T-helper 2 cell treated with Interferon-gamma antibody and Interleukin-4, amounts not matched to agents 100 ng/mL and 5 ng/mL, for 36 hours (primary cell): Measurements from ENCODE around the gene OR10H1. TPM values are rescaled to one million over a fixed set of nuclear protein-coding genes. Genes with fewer than 3 reads are reported as not detected.
"Not testable (repeated sequence)": the region's sequence is repeated elsewhere in the genome, so short reads cannot be mapped to it uniquely, and the experiment has no call there.

Experiments used
- intact Hi-C: fragments of 100-400 bp; cut with micrococcal nuclease; formaldehyde crosslinking; loops from one replicate; pipeline ENCODE4 v1.15.1; 2023
- total RNA-seq: library from RNA; stranded (reverse); gene quantifications from 2 replicates; pipeline ENCODE4 v1.2.3, GENCODE V29; 2022

Gene OR10H1
- total RNA-seq, 1 donor from 2014 or later, result not detected

- intact Hi-C loops, result no loop called here
These were observed 39.2 kb downstream of the OR10H1 start for GRCh38 chr19:15776264-15776663.

GRCh38 chr19:15775249-15775648, 40.2 kb downstream of the OR10H1 start:
- intact Hi-C loops, result no loop called here

- intact Hi-C loops, result not testable (repeated sequence)
These were observed 41.3 kb downstream of the OR10H1 start for GRCh38 chr19:15774159-15774558.

- intact Hi-C loops, result no loop called here
These were observed 45.9 kb downstream of the OR10H1 start for GRCh38 chr19:15769586-15769985.

GRCh38 chr19:15759962-15760565, 55.4 kb downstream of the OR10H1 start:
- intact Hi-C loops, result no loop called here

- intact Hi-C loops, result no loop called here
These were observed 57.1 kb downstream of the OR10H1 start for GRCh38 chr19:15758379-15758778.

Other genes starting within 250 kb of the OR10H1 start
- not detected in 2 replicates for gene CYP4F8, start 200.4 kb downstream of the OR10H1 start, total RNA-seq
- gene CYP4F3, start 174.8 kb downstream of the OR10H1 start, total RNA-seq, result 0.18 and 0.32 TPM in 2 replicates
- not detected in 2 replicates for gene CYP4F12, start 142.6 kb downstream of the OR10H1 start, total RNA-seq
- gene OR10H2, start 87.6 kb downstream of the OR10H1 start, total RNA-seq, result not detected in 2 replicates
- not detected in 2 replicates for gene OR10H3, start 77.7 kb downstream of the OR10H1 start, total RNA-seq
- not detected in 2 replicates for gene OR10H5, start 28.0 kb downstream of the OR10H1 start, total RNA-seq
- not detected in 2 replicates for gene CYP4F2, start 82.4 kb upstream of the OR10H1 start, total RNA-seq
- gene CYP4F11, start 118.9 kb upstream of the OR10H1 start, total RNA-seq, result not detected in 2 replicates
- gene OR10H4, start 133.3 kb upstream of the OR10H1 start, total RNA-seq, result not detected in 2 replicates